ENCODE measurements around the gene ATXN7L3. TPM values are rescaled to one million over a fixed set of nuclear protein-coding genes. Genes with fewer than 3 reads are reported as not detected.

ATXN7L3 gene
- total RNA-seq, 3 donors from 2014 or later: 34.7 to 45.8 (median 38.3) TPM

DNA sequence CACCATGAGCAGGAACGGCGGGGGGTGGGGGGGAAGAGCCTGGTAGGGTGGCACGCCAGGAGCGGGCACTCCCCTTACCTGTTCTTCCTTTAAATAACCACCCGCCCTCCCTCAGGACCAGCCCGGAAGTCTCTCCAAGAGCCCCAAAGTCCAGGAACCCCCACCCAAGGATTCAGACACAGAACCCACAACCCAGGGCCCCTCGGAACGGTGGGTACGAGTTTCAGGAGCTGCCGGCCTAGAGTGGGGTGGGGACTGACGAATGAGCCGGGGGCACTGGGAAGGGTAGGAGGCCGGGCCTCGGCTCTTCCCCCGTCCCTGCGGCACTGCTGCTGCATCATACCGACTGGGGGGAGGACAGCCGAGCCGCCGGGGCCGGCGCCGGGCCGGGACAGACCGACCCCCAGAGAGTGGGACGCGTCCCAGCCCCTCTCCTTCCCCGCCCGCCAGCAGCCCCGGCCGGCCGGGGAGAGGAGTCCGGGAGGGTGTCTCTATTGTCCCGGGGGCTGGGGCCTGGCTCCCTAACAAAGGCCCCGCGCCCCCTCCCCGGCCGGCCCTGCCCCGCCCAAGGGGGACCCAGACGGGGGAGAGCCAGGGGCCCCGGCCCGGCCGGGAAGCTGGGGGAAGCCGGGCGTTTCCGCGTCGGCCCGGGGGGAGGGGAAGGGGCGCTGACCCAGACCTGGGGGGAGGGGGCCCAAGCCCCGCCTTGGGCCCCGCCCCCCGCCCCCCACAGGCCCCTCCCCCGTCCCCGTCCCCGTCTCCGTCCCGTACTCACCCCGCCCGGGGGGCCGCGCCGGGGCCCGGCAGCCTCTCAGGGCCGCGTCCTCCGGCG is 747 bp downstream of the ATXN7L3 start:
- no peaks in the 10 kb centered on the region for H3K9me3 ChIP-seq
- H3K27me3 ChIP-seq: no peaks in the 10 kb centered on the region
- intact Hi-C loops (cut with DNase I; ENCODE audit: low total_unique reads): no loop called here
- peaks cover 0 to 11% of the 10 kb centered on the region in 2 donors for H3K4me1 ChIP-seq
- TF ChIP-seq POLR2AphosphoS5 (IDR thresholded peaks at IDR 0.05) (no peak), POLR2A (IDR thresholded peaks at IDR 0.05) (no peak)
- TF ChIP-seq, protein P1, sequence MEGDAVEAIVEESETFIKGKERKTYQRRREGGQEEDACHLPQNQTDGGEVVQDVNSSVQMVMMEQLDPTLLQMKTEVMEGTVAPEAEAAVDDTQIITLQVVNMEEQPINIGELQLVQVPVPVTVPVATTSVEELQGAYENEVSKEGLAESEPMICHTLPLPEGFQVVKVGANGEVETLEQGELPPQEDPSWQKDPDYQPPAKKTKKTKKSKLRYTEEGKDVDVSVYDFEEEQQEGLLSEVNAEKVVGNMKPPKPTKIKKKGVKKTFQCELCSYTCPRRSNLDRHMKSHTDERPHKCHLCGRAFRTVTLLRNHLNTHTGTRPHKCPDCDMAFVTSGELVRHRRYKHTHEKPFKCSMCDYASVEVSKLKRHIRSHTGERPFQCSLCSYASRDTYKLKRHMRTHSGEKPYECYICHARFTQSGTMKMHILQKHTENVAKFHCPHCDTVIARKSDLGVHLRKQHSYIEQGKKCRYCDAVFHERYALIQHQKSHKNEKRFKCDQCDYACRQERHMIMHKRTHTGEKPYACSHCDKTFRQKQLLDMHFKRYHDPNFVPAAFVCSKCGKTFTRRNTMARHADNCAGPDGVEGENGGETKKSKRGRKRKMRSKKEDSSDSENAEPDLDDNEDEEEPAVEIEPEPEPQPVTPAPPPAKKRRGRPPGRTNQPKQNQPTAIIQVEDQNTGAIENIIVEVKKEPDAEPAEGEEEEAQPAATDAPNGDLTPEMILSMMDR (IDR thresholded peaks at IDR 0.05): no peak
- peak overlapping the region; percentile 96 to 99 for H3K27ac ChIP-seq
- peaks cover 10% of the 10 kb centered on the region for H3K36me3 ChIP-seq
- DNase-seq (ENCODE audit: low spot score in 2 of 2): peak; percentile 54 to 64
- peak overlapping the region; percentile 80 to 96 (median 91) for H3K4me3 ChIP-seq

DNA sequence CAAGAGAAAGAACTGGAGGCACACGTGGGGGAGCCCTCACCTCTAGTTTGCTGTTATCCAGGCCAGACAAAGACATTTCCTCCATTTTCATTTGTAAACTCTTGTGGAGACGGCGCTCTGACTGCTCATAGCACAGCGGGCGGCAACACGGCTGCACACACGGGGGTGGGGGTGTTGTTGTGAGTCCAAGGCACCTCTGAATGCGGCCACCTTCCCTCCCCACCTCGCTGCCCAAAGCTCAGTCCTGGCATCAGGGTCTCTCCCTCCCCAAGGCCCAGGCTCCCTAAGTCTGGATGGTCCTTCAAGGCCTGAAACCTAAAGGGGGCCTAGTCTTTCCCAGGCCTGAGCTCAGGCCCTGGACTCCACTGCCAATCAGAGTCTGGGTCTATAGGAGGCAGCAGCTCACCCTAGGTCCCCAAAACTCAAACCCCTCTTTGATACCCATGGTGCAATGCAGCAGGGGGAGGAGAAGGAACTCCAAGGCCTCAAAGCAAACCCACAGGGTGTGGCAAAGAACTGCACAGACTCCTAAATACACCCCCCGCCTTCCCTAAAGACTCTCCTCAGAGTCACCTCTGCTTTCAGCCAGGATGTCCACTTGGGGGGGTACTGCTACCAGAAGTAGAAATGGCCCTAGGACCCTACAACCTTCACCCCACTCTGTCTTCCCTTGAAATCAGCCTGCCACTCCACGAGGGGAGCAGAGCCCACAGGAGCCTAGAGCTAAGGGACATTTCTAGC is 1.5 kb downstream of the ATXN7L3 start:
- Histone ChIP-seq H3K27me3 (no peaks in the 10 kb centered on the region), H3K9me3 (no peaks in the 10 kb centered on the region), H3K4me1 (peaks cover 0 to 11% of the 10 kb centered on the region in 2 donors), H3K27ac (peak overlapping the region; percentile 96 to 99), H3K4me3 (peak overlapping the region; percentile 80 to 96 (median 91)), H3K36me3 (peaks cover 10% of the 10 kb centered on the region)
- DNase-seq (ENCODE audit: low spot score in 2 of 2): no peak
- TF ChIP-seq, protein P1 (IDR thresholded peaks at IDR 0.05): no peak
- TF ChIP-seq POLR2AphosphoS5 (IDR thresholded peaks at IDR 0.05): no peak
- no peak for TF ChIP-seq POLR2A (IDR thresholded peaks at IDR 0.05)
- intact Hi-C loops (cut with DNase I; ENCODE audit: low total_unique reads): no loop called here

DNA sequence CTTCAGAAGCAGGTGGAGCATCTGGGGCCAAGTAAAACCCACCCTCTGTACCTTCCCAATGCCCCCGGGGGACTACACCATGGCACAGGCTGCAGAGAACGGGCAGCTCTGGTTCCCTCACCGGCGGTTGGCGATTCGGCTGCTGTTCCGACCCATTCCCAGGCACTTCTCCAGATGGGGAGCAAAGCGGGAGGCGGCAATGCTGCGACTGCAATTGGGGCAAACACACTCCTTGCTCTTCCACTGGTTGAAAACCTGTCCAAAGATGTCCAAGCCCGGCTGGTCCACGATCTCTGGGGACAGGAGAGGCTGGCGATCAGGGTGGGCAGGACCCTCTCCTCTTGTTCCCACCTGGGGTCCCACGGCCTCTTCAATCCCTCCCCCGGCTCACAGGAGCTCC is 2.6 kb downstream of the ATXN7L3 start:
- H3K9me3 ChIP-seq: no peaks in the 10 kb centered on the region
- no peak for DNase-seq (ENCODE audit: low spot score in 2 of 2)
- H3K4me1 ChIP-seq: peaks cover 0 to 11% of the 10 kb centered on the region in 2 donors
- H3K27me3 ChIP-seq: no peaks in the 10 kb centered on the region
- peak overlapping the region in 1 of 3 donors; percentile 96 for H3K4me3 ChIP-seq
- no peak for TF ChIP-seq POLR2AphosphoS5 (IDR thresholded peaks at IDR 0.05)
- TF ChIP-seq, protein P1 (IDR thresholded peaks at IDR 0.05): no peak
- intact Hi-C loops (cut with DNase I; ENCODE audit: low total_unique reads): no loop called here
- H3K27ac ChIP-seq: peak overlapping the region; percentile 96 to 99
- H3K36me3 ChIP-seq: peaks cover 10% of the 10 kb centered on the region

DNA sequence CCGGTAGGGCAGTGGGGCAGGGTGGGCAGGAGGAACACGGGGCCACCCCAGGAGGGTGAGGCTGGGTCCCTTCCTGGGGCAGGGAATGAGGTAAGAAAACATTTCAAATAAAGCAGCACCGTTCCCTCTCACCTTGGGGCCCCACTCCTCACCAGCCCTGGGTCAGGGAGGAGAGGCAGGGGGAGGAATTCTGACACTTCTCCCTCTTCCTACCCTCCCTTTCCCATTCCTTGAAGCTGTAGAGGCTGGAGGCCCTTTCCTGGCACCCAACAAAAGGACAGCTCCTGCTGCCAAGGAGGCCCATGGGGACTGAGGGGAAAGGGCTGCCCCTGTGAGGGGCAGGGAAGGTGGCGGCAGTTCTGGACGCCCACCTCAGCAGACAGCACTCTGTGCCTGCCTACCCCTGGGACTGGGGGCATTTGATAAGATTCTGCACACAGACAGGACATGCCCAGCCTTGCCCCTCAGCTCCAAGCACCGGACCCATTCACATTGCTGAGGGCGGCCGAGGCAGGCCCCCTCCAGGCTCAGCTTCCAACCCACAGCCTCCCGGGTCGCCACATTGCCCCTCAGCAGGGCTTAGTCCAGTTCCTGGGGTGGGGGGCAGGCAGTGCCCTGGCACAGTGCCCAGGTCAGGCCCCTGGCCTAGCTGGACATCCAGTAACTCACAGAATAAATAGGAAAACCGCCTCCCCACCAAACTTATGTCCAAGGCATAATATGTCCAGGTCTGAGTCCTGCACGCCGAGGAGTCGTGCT is 6.2 kb downstream of the ATXN7L3 start:
- intact Hi-C loops (cut with DNase I; ENCODE audit: low total_unique reads): no loop called here
- H3K36me3 ChIP-seq: peaks cover 10% of the 10 kb centered on the region
- H3K9me3 ChIP-seq: no peaks in the 10 kb centered on the region
- no peak overlapping the region for H3K4me3 ChIP-seq
- peaks cover 0 to 11% of the 10 kb centered on the region in 2 donors for H3K4me1 ChIP-seq
- TF ChIP-seq, protein P1 (IDR thresholded peaks at IDR 0.05): no peak
- no peak for TF ChIP-seq POLR2A (IDR thresholded peaks at IDR 0.05)
- no peak for TF ChIP-seq POLR2AphosphoS5 (IDR thresholded peaks at IDR 0.05)
- DNase-seq (ENCODE audit: low spot score in 2 of 2): no peak
- H3K27ac ChIP-seq: peak overlapping the region; percentile 62 to 76
- no peaks in the 10 kb centered on the region for H3K27me3 ChIP-seq
